D721Med (cell line): ENCODE results near the gene ACP6.
"Not testable (repeated sequence)": the region's sequence is repeated elsewhere in the genome, so short reads cannot be mapped to it uniquely, and the experiment has no call there.

Experiments used
- DNase-seq: peaks from one replicate; pipeline ENCODE4 v3.0.0; 2011; ENCODE audit warnings: low spot score; ENCODE audit not compliant: insufficient read length
- FAIRE-seq: peaks from 2 replicates; lab custom pipeline; 2011; peaks lifted over from hg19 to GRCh38; lab: Jason Lieb, UNC
- TF ChIP-seq, protein P1 (sequence below): IDR thresholded peaks from 2 replicates; pipeline ENCODE4 v1.5.1; 2012; ENCODE audit warnings: mild to moderate bottlenecking, control low read depth; ENCODE audit not compliant: insufficient read depth; ENCODE audit errors: missing control alignments

ACP6 gene

DNA sequence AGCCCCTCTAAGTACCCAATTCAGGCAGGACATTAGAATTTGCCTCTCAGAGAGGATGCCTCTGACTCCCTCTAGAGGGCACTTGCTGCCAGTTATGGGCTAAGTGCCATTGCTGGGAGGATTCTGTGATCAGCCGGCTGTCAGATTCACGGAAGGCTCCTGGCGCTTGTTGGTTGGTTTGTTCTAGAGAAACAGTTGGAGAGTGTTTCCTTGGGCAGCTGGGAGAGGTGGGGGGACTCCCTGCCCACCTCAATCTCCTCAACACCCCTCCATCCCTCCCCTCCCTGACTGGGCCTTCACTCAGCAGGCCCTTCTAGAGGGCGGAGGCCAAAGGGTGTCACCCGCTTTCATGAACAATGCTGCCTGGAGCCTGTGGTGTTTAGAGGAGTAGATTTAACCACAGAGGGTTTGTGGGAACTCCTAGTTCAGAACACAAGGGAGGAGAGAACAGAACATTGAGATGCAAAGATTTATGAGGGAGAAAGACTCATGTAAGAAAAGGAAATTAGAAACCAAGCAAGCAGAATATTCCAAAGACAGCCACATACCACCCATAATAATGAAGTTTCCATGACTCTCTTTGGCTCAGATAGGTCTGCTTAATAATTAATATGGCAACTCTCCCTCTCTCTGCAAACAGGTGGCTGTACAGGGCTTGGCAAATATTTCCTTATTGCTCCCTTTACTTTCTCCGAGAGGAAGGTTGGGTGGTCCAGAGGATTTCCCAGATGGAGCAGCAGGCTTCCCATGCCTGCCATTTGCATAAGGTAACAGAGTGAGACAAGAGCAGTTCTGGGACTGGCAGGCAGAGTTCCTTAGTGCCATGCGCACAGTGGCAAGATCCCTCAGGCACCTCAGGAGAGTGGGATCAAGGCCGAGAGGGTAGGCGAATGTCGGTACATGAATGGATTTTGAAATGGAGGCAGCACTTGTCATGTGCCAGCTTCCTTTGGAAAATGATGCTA, 30.0 kb upstream of the ACP6 start:
- peak; percentile 36 for DNase-seq
- TF ChIP-seq, protein P1, sequence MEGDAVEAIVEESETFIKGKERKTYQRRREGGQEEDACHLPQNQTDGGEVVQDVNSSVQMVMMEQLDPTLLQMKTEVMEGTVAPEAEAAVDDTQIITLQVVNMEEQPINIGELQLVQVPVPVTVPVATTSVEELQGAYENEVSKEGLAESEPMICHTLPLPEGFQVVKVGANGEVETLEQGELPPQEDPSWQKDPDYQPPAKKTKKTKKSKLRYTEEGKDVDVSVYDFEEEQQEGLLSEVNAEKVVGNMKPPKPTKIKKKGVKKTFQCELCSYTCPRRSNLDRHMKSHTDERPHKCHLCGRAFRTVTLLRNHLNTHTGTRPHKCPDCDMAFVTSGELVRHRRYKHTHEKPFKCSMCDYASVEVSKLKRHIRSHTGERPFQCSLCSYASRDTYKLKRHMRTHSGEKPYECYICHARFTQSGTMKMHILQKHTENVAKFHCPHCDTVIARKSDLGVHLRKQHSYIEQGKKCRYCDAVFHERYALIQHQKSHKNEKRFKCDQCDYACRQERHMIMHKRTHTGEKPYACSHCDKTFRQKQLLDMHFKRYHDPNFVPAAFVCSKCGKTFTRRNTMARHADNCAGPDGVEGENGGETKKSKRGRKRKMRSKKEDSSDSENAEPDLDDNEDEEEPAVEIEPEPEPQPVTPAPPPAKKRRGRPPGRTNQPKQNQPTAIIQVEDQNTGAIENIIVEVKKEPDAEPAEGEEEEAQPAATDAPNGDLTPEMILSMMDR: peak; percentile 98
- FAIRE-seq: no peak

GRCh38 chr1:147699686-147700041, 29.3 kb upstream of the ACP6 start:
- no peak for DNase-seq
- TF ChIP-seq, protein P1: no peak
- FAIRE-seq: no peak

- TF ChIP-seq, protein P1: no peak
- FAIRE-seq (no peak), DNase-seq (no peak)
These were observed 12.9 kb upstream of the ACP6 start for GRCh38 chr1:147683163-147683763.

- not testable (repeated sequence) for FAIRE-seq, DNase-seq
These were observed 10.4 kb upstream of the ACP6 start for GRCh38 chr1:147680608-147681235.

- FAIRE-seq, DNase-seq: not testable (repeated sequence)
These were observed 7.4 kb upstream of the ACP6 start for GRCh38 chr1:147677681-147678080.

DNA sequence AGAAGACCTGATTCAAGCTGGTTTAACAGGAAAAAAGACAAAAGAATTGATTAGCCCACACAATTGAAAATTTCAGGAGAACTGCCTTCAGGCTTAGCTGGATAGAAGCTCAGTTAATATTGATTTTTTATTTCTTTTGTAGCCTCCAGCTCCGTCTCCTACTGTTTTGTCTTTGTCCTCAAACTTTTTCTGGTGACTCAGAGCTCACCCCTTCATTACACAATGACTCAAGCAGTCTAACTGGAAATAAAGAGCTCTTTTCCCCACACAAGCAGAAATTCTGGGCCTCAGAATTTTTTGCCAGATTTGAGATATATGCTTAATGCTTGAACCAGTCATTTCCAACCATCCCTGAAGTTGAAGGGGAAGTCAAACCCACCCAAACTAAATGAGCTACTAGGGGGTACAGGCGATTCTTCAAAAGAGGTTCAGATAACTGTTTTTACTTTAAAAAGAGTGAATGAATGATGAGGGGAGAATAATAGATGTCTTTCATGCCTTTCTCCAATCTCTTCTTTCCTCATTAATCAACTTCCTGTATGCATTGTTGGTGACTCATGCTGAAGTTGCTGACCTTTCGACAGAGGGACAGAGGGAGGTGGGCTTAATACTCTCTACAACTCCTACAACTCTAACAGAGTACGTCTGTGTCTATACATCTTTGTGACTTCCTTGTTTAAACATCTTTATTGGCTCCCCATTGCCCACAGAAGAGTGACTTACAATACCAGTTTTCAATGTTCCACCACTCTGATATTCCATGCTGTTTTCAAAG, 6.2 kb upstream of the ACP6 start:
- TF ChIP-seq, protein P1: no peak
- FAIRE-seq (no peak), DNase-seq (no peak)

DNA sequence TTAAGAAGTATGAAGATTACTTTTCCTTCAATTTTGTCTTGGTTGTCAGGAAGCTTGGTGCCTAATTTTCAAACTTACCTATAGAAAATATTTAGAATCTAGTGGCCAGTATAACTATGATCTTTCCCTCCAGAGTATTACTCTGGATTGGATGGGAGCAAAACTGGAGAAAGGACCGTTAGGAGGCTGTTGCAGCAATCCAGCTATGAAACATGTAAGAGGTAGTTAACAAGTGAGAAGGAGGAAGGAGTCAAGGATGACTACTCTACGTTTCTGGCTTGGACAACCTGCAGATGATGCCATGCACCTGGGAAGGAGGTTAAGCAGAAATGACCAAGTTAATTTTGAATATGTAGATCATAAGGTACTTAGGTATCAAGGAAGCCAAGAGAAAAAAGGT, 3.5 kb upstream of the ACP6 start:
- TF ChIP-seq, protein P1: no peak
- FAIRE-seq: no peak

More for the DNA sequence above, 3.5 kb upstream of the ACP6 start:
- no peak for DNase-seq
